ENCODE results near the gene TMEM270. TPM values are rescaled to one million over a fixed set of nuclear protein-coding genes. Genes with fewer than 3 reads are reported as not detected.

TMEM270 gene
- total RNA-seq, 1 experiment from 2014 or later, result 0.28 TPM

GRCh38 chr7:73909996-73910395, 49.0 kb downstream of the TMEM270 start:
- ATAC-seq (no peak), DNase-seq (ENCODE audit: low spot score) (no peak)
- CTCF ChIA-PET, result interaction anchor here (1.3 kb wide), 1 partner anchor 10 kb away, joined by 3 read pairs; no protein-coding TSS in a partner anchor
- POLR2A ChIA-PET, result no interaction called here
- no peak overlapping the region for H3K4me3 Mint-ChIP-seq
- H3K27me3 Mint-ChIP-seq (ENCODE audit: low read depth), result no peaks in the 10 kb centered on the region
- H3K36me3 Mint-ChIP-seq, result no peaks in the 10 kb centered on the region
- TF ChIP-seq TEAD1 (CRISPR knock-in tag; IDR thresholded peaks at IDR 0.05) (no peak), JUN (CRISPR knock-in tag; IDR thresholded peaks at IDR 0.05) (no peak), CREM (CRISPR knock-in tag; IDR thresholded peaks at IDR 0.05) (no peak)
- H3K9me3 Mint-ChIP-seq, result no peaks in the 10 kb centered on the region
- H3K4me1 Mint-ChIP-seq, result peaks cover 15% of the 10 kb centered on the region
- no peak overlapping the region for H3K27ac Mint-ChIP-seq

- H3K27ac Mint-ChIP-seq, result no peak overlapping the region
- no peak overlapping the region for H3K4me3 Mint-ChIP-seq
- no peaks in the 10 kb centered on the region for H3K27me3 Mint-ChIP-seq (ENCODE audit: low read depth)
- no peaks in the 10 kb centered on the region for H3K9me3 Mint-ChIP-seq
- CTCF ChIA-PET, result no interaction called here
- peaks cover 24% of the 10 kb centered on the region for H3K4me1 Mint-ChIP-seq
- no peak for DNase-seq (ENCODE audit: low spot score)
- POLR2A ChIA-PET, result no interaction called here
- TF ChIP-seq FOXP4 (CRISPR knock-in tag; IDR thresholded peaks at IDR 0.05) (no peak), GABPB1 (CRISPR knock-in tag; IDR thresholded peaks at IDR 0.05) (no peak), MYBL2 (CRISPR knock-in tag; IDR thresholded peaks at IDR 0.05) (no peak), ESRRA (CRISPR knock-in tag; IDR thresholded peaks at IDR 0.05; ENCODE audit: borderline replicate concordance) (no peak), ATF6 (CRISPR knock-in tag; IDR thresholded peaks at IDR 0.05) (no peak), RORB (CRISPR knock-in tag; IDR thresholded peaks at IDR 0.05) (no peak), TP53 (CRISPR knock-in tag; IDR thresholded peaks at IDR 0.05) (no peak), NR1H2 (CRISPR knock-in tag; IDR thresholded peaks at IDR 0.05) (no peak), GTF2I (CRISPR knock-in tag; conservative IDR thresholded peaks at IDR 0.05) (no peak), FOXK1 (CRISPR knock-in tag; IDR thresholded peaks at IDR 0.05) (no peak), ATF1 (CRISPR knock-in tag; IDR thresholded peaks at IDR 0.05) (no peak), STAT6 (CRISPR knock-in tag; conservative IDR thresholded peaks at IDR 0.05; ENCODE audit: low read depth) (no peak), NR3C1 (CRISPR knock-in tag; conservative IDR thresholded peaks at IDR 0.05; ENCODE audit: low read depth) (no peak), PRRX2 (CRISPR knock-in tag; IDR thresholded peaks at IDR 0.05) (no peak), ZNF219 (CRISPR knock-in tag; IDR thresholded peaks at IDR 0.05; ENCODE audit: borderline replicate concordance) (no peak), ZSCAN18 (CRISPR knock-in tag; IDR thresholded peaks at IDR 0.05) (no peak), CBFB (CRISPR knock-in tag; IDR thresholded peaks at IDR 0.05; ENCODE audit: low read depth) (no peak), ELF4 (CRISPR knock-in tag; IDR thresholded peaks at IDR 0.05; ENCODE audit: low read depth) (no peak), USF2 (CRISPR knock-in tag; IDR thresholded peaks at IDR 0.05) (no peak), E2F4 (CRISPR knock-in tag; IDR thresholded peaks at IDR 0.05; ENCODE audit: borderline replicate concordance, low read depth) (no peak)
- no peaks in the 10 kb centered on the region for H3K36me3 Mint-ChIP-seq
- no peak for ATAC-seq
Measured at GRCh38 chr7:73912223-73912622, 51.3 kb downstream of the TMEM270 start.

Measured in WTC11 (cell line).